Measurements from ENCODE around the gene GZMB. TPM values are rescaled to one million over a fixed set of nuclear protein-coding genes. Genes with fewer than 3 reads are reported as not detected.

Gene GZMB
- total and polyA plus RNA-seq, 2 of the 13 experiments (the other 11 are each of a cell fraction or from before 2014, with no cell fraction given), result 0.12 TPM; not detected in 1

DNA sequence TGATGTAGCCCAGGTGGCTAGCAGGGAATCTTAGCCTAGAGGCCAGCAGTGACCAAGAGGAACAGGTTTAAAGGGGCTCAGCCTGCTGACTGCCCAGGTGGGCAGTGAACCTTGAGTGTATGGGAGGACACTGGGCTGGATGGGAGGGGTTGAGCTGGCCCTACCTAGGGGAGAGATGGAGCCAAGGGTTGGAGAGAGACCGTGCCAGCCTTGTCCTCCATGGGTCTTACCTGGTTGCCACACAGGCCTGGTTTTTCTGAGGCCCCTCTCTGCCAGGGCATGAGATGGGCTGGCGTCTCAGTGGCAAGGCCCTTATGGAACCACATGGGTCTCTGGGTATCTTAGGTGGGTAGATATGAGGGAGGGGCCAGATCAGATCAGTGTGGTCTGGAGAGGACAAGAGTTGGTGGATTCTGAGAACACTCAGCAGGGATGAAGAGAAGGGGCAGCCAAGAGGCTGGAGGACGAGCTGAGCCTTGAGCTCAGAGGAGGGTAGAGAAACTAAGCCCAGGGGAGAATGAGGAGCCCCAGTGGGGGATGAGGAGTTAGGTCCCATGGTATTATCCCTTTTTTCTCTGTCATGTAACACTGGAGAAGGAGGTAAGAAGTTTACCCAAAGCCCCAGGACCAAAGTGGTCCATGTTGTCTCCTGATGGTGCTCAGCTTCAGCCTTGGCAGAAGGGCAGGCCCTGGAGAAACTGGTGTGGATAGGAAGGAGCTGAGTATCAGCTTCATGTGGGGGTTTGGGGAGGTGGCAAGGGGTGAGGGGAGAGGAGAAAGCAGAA, 3.7 kb downstream of the GZMB start:
- no peaks in the 10 kb centered on the region for H3K36me3 ChIP-seq (replicated peaks in 1 of 2; ENCODE audit: control insufficient read depth in 1 of 2, insufficient read depth in 2 of 2, low read length in 2 of 2)
- CTCF ChIA-PET (ENCODE audit: low intra/inter-chr PET ratio, low total read pairs), result no interaction called here
- no peak overlapping the region for H3K4me2 ChIP-seq (ENCODE audit: low read depth, low read length)
- no peak overlapping the region for H3K27ac ChIP-seq (ENCODE audit: extremely low read length, insufficient read depth, low read length)
- TF ChIP-seq SAP130 (CRISPR knock-in tag; IDR thresholded peaks at IDR 0.05; ENCODE audit: low read depth) (no peak), ZNF207 (IDR thresholded peaks at IDR 0.05; ENCODE audit: borderline replicate concordance) (no peak), ZNF75D (CRISPR knock-in tag; IDR thresholded peaks at IDR 0.05; ENCODE audit: borderline replicate concordance) (no peak), ZNF331 (CRISPR knock-in tag; IDR thresholded peaks at IDR 0.05) (no peak)
- TF ChIP-seq, protein P1, sequence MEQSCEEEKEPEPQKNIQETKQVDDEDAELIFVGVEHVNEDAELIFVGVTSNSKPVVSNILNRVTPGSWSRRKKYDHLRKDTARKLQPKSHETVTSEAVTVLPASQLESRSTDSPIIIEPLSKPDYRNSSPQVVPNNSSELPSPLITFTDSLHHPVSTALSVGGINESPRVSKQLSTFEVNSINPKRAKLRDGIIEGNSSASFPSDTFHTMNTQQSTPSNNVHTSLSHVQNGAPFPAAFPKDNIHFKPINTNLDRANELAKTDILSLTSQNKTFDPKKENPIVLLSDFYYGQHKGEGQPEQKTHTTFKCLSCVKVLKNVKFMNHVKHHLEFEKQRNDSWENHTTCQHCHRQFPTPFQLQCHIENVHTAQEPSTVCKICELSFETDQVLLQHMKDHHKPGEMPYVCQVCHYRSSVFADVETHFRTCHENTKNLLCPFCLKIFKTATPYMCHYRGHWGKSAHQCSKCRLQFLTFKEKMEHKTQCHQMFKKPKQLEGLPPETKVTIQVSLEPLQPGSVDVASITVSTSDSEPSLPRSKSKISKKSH (CRISPR knock-in tag; IDR thresholded peaks at IDR 0.05; ENCODE audit: borderline replicate concordance), result 0 out of 2 replicates have a peak, but pooled peaks have one; percentile 14
- H3K79me2 ChIP-seq (ENCODE audit: insufficient read depth, low read length), result no peaks in the 10 kb centered on the region
- DNase-seq (ENCODE audit: low spot score), result no peak
- intact Hi-C loops (cut with micrococcal nuclease; ENCODE audit: unreplicated experiment), result no loop called here
- POLR2A ChIA-PET, result no interaction called here
- no peak overlapping the region for H3K4me3 ChIP-seq (replicated peaks in 1 of 3; ENCODE audit: insufficient read depth in 1 of 3, low read depth in 2 of 3, low read length in 3 of 3)
- 4% methylated on average over 3 of the region's 3 CpGs for WGBS (ENCODE audit: low lambda C conversion rate)
- no peaks in the 10 kb centered on the region for H3K4me1 ChIP-seq (ENCODE audit: insufficient read depth, low read length)
- H4K20me1 ChIP-seq (ENCODE audit: insufficient read depth, low read length), result no peaks in the 10 kb centered on the region
- no peak overlapping the region for H3K9ac ChIP-seq (ENCODE audit: insufficient read depth, low read depth, low read length)
- in situ Hi-C loops (cut with HindIII; ENCODE audit: extremely low pct_ligation_motif_present, low pct_unique_long_range_greater_than_20kb), result no loop called here
- FAIRE-seq, result no peak
- no peak overlapping the region for H2AFZ ChIP-seq (ENCODE audit: low read length)
- no TSS peak for BruUV-seq (replicated peaks)
- H3K9me3 ChIP-seq (ENCODE audit: low read length), result no peaks in the 10 kb centered on the region
- H3K27me3 ChIP-seq (ENCODE audit: control insufficient read depth in 1 of 2, insufficient read depth in 2 of 2, low read length in 2 of 2), result no peaks in the 10 kb centered on the region; a peak in 1 of 5 replicates
- ATAC-seq, result no peak; the same call in 1 of the 3 replicates

DNA sequence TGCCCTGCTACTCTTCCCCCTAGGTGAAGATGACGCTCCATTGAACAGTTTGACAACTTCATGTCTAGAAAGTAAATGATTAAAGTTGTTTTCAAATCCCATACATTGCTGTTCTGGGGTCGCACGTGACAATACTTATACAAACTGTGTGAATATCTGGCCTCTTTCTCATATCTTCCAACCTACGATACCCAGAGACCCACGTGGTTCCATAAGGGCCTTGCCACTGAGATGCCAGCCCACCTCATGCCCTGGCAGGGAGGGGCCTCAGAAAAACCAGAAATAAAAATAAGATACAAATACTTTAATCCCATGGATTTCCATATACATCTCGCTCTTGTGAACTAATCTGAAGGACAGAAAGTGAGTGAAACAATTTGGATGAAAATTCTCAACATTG, 4.5 kb downstream of the GZMB start:
- 21% methylated on average over 6 of the region's 6 CpGs for WGBS (ENCODE audit: low lambda C conversion rate)
- no peaks in the 10 kb centered on the region for H3K79me2 ChIP-seq (ENCODE audit: insufficient read depth, low read length)
- no peaks in the 10 kb centered on the region for H4K20me1 ChIP-seq (ENCODE audit: insufficient read depth, low read length)
- no TSS peak for BruUV-seq (replicated peaks)
- ChIA-PET POLR2A (no interaction called here), CTCF (ENCODE audit: low intra/inter-chr PET ratio, low total read pairs) (no interaction called here)
- H2AFZ ChIP-seq (ENCODE audit: low read length), result no peak overlapping the region
- no peaks in the 10 kb centered on the region for H3K36me3 ChIP-seq (replicated peaks in 1 of 2; ENCODE audit: control insufficient read depth in 1 of 2, insufficient read depth in 2 of 2, low read length in 2 of 2)
- no peak overlapping the region for H3K4me3 ChIP-seq (replicated peaks in 1 of 3; ENCODE audit: insufficient read depth in 1 of 3, low read depth in 2 of 3, low read length in 3 of 3)
- no peaks in the 10 kb centered on the region for H3K4me1 ChIP-seq (ENCODE audit: insufficient read depth, low read length)
- intact Hi-C loops (cut with micrococcal nuclease; ENCODE audit: unreplicated experiment), result no loop called here
- ATAC-seq (no peak), FAIRE-seq (no peak), DNase-seq (ENCODE audit: low spot score) (no peak)
- no peak overlapping the region for H3K4me2 ChIP-seq (ENCODE audit: low read depth, low read length)
- no peaks in the 10 kb centered on the region; a peak in 1 of 5 replicates for H3K27me3 ChIP-seq (ENCODE audit: control insufficient read depth in 1 of 2, insufficient read depth in 2 of 2, low read length in 2 of 2)
- H3K9me3 ChIP-seq (ENCODE audit: low read length), result no peaks in the 10 kb centered on the region
- in situ Hi-C loops (cut with HindIII; ENCODE audit: extremely low pct_ligation_motif_present, low pct_unique_long_range_greater_than_20kb), result no loop called here
- no peak overlapping the region for H3K9ac ChIP-seq (ENCODE audit: insufficient read depth, low read depth, low read length)
- no peak overlapping the region for H3K27ac ChIP-seq (ENCODE audit: extremely low read length, insufficient read depth, low read length)
- TF ChIP-seq CCDC6 (CRISPR knock-in tag; IDR thresholded peaks at IDR 0.05) (no peak), YY1 (IDR thresholded peaks at IDR 0.05; ENCODE audit: insufficient read depth, insufficient replicate concordance, low read depth, low read length) (no peak)
- TF ChIP-seq, protein P2, sequence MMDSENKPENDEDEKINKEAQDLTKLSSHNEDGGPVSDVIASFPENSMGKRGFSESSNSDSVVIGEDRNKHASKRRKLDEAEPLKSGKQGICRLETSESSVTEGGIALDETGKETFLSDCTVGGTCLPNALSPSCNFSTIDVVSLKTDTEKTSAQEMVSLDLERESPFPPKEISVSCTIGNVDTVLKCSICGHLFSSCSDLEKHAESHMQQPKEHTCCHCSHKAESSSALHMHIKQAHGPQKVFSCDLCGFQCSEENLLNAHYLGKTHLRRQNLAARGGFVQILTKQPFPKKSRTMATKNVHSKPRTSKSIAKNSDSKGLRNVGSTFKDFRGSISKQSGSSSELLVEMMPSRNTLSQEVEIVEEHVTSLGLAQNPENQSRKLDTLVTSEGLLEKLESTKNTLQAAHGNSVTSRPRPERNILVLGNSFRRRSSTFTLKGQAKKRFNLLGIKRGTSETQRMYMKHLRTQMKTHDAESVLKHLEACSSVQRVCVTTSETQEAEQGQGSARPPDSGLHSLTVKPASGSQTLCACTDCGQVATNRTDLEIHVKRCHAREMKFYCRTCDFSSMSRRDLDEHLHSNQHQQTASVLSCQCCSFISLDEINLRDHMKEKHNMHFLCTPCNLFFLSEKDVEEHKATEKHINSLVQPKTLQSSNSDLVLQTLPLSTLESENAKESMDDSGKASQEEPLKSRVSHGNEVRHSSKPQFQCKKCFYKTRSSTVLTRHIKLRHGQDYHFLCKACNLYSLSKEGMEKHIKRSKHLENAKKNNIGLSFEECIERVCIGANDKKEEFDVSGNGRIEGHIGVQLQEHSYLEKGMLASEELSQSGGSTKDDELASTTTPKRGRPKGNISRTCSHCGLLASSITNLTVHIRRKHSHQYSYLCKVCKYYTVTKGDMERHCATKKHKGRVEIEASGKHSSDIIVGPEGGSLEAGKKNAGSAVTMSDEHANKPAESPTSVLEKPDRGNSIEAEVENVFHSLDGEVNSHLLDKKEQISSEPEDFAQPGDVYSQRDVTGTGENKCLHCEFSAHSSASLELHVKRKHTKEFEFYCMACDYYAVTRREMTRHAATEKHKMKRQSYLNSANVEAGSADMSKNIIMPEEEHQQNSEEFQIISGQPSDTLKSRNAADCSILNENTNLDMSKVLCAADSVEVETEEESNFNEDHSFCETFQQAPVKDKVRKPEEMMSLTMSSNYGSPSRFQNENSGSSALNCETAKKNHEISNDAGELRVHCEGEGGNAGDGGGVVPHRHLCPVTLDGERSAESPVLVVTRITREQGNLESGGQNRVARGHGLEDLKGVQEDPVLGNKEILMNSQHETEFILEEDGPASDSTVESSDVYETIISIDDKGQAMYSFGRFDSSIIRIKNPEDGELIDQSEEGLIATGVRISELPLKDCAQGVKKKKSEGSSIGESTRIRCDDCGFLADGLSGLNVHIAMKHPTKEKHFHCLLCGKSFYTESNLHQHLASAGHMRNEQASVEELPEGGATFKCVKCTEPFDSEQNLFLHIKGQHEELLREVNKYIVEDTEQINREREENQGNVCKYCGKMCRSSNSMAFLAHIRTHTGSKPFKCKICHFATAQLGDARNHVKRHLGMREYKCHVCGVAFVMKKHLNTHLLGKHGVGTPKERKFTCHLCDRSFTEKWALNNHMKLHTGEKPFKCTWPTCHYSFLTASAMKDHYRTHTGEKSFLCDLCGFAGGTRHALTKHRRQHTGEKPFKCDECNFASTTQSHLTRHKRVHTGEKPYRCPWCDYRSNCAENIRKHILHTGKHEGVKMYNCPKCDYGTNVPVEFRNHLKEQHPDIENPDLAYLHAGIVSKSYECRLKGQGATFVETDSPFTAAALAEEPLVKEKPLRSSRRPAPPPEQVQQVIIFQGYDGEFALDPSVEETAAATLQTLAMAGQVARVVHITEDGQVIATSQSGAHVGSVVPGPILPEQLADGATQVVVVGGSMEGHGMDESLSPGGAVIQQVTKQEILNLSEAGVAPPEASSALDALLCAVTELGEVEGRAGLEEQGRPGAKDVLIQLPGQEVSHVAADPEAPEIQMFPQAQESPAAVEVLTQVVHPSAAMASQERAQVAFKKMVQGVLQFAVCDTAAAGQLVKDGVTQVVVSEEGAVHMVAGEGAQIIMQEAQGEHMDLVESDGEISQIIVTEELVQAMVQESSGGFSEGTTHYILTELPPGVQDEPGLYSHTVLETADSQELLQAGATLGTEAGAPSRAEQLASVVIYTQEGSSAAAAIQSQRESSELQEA (CRISPR knock-in tag; IDR thresholded peaks at IDR 0.05; ENCODE audit: not compliant biosample characterization), result no peak
